ENCODE data around the gene MOGAT2. TPM values are rescaled to one million over a fixed set of nuclear protein-coding genes. Genes with fewer than 3 reads are reported as not detected.

The MOGAT2 gene
- total and polyA plus RNA-seq, 2 experiments from 2014 or later: 2.9 to 3.2 TPM

GRCh38 chr11:75759832-75760231 is 42.2 kb downstream of the MOGAT2 start:
- H3K9me2 ChIP-seq (replicated peaks; ENCODE audit: insufficient read depth): no peaks in the 10 kb centered on the region
- TF ChIP-seq EZH2phosphoT487 (IDR thresholded peaks at IDR 0.05; ENCODE audit: low read depth, severe bottlenecking, unreplicated experiment): no peak
- no peak for TF ChIP-seq EZH2 (IDR thresholded peaks at IDR 0.05; ENCODE audit: borderline replicate concordance)
- TF ChIP-seq CTCF (IDR thresholded peaks at IDR 0.05; ENCODE audit: poor library complexity): no peak
- H3K27me3 ChIP-seq: no peaks in the 10 kb centered on the region
- H3K4me2 ChIP-seq: no peak overlapping the region
- no peak for DNase-seq (ENCODE audit: low spot score)
- H4K20me1 ChIP-seq (ENCODE audit: insufficient read depth, poor library complexity, severe bottlenecking): no peaks in the 10 kb centered on the region
- no peak overlapping the region for H3K4me3 ChIP-seq
- H3K27ac ChIP-seq: no peak overlapping the region
- H3K9me3 ChIP-seq (ENCODE audit: low read depth): no peaks in the 10 kb centered on the region
- H3K4me1 ChIP-seq (ENCODE audit: insufficient read depth): peaks cover 4% of the 10 kb centered on the region
- no peaks in the 10 kb centered on the region for H3K79me2 ChIP-seq
- 79% methylated on average over 4 of the region's 4 CpGs for WGBS (ENCODE audit: low lambda C conversion rate, missing lambda C conversion rate)
- no peak overlapping the region for H2AFZ ChIP-seq
- no peaks in the 10 kb centered on the region for H3K36me3 ChIP-seq (replicated peaks; ENCODE audit: insufficient read depth, low read depth)

- Histone ChIP-seq H3K4me1 (ENCODE audit: insufficient read depth) (peaks cover 4% of the 10 kb centered on the region), H3K9me2 (replicated peaks; ENCODE audit: insufficient read depth) (no peaks in the 10 kb centered on the region), H3K4me3 (no peak overlapping the region), H2AFZ (no peak overlapping the region), H3K27me3 (no peaks in the 10 kb centered on the region), H3K27ac (no peak overlapping the region), H3K4me2 (no peak overlapping the region), H3K36me3 (replicated peaks; ENCODE audit: insufficient read depth, low read depth) (no peaks in the 10 kb centered on the region), H3K9me3 (ENCODE audit: low read depth) (no peaks in the 10 kb centered on the region), H4K20me1 (ENCODE audit: insufficient read depth, poor library complexity, severe bottlenecking) (no peaks in the 10 kb centered on the region), H3K79me2 (no peaks in the 10 kb centered on the region)
- TF ChIP-seq CTCF (IDR thresholded peaks at IDR 0.05; ENCODE audit: poor library complexity) (no peak), EZH2 (IDR thresholded peaks at IDR 0.05; ENCODE audit: borderline replicate concordance) (no peak), EZH2phosphoT487 (IDR thresholded peaks at IDR 0.05; ENCODE audit: low read depth, severe bottlenecking, unreplicated experiment) (no peak)
- DNase-seq (ENCODE audit: low spot score): no peak
Measured at GRCh38 chr11:75760243-75760642, 42.6 kb downstream of the MOGAT2 start.

GRCh38 chr11:75760710-75761493 is 43.3 kb downstream of the MOGAT2 start:
- Histone ChIP-seq H4K20me1 (ENCODE audit: insufficient read depth, poor library complexity, severe bottlenecking) (no peaks in the 10 kb centered on the region), H3K27ac (no peak overlapping the region), H3K36me3 (replicated peaks; ENCODE audit: insufficient read depth, low read depth) (no peaks in the 10 kb centered on the region), H3K9me3 (ENCODE audit: low read depth) (no peaks in the 10 kb centered on the region), H3K4me2 (no peak overlapping the region), H3K4me1 (ENCODE audit: insufficient read depth) (peaks cover 4% of the 10 kb centered on the region), H3K9me2 (replicated peaks; ENCODE audit: insufficient read depth) (no peaks in the 10 kb centered on the region), H2AFZ (no peak overlapping the region), H3K4me3 (no peak overlapping the region), H3K79me2 (no peaks in the 10 kb centered on the region), H3K27me3 (no peaks in the 10 kb centered on the region)
- 78% methylated on average over 3 of the region's 3 CpGs for WGBS (ENCODE audit: low lambda C conversion rate, missing lambda C conversion rate)
- no peak for DNase-seq (ENCODE audit: low spot score)
- no peak for TF ChIP-seq CTCF (IDR thresholded peaks at IDR 0.05; ENCODE audit: poor library complexity)
- TF ChIP-seq EZH2 (IDR thresholded peaks at IDR 0.05; ENCODE audit: borderline replicate concordance): no peak
- TF ChIP-seq EZH2phosphoT487 (IDR thresholded peaks at IDR 0.05; ENCODE audit: low read depth, severe bottlenecking, unreplicated experiment): no peak

Measured in hepatocyte (in vitro differentiated cells).